ENCODE measurements around the gene ECI2.

GRCh38 chr6:4101298-4101697 is 34.1 kb downstream of the ECI2 start:
- TF ChIP-seq CTCF (IDR thresholded peaks at IDR 0.05; ENCODE audit: borderline replicate concordance, extremely low read depth, low read length, poor library complexity, severe bottlenecking) = no peak
- no peak for TF ChIP-seq EZH2 (IDR thresholded peaks at IDR 0.05; ENCODE audit: borderline replicate concordance, low read depth, low read length, severe bottlenecking)

All from DND-41 (cell line).